SU-DHL-6 (cell line): ENCODE results near the gene CPAMD8.

Source experiments
- EZH2phosphoT487 ChIP-seq: fragments of 200-600 bp; sonication (generic), shearing (Covaris generic); conservative IDR thresholded peaks from 2 replicates; pipeline ENCODE4 v1.6.1; 2018; ENCODE audit warnings: mild to moderate bottlenecking, antibody characterized with exemption, low read length, moderate library complexity, mixed read lengths
- TF ChIP-seq, protein P1 (sequence below): fragments of 200-600 bp; sonication (generic); IDR thresholded peaks from one replicate; pipeline ENCODE4 v1.5.1; 2017; ENCODE audit warnings: antibody characterized with exemption, mild to moderate bottlenecking, low read length, moderate library complexity; ENCODE audit not compliant: insufficient read depth, poor library complexity, severe bottlenecking

DNA sequence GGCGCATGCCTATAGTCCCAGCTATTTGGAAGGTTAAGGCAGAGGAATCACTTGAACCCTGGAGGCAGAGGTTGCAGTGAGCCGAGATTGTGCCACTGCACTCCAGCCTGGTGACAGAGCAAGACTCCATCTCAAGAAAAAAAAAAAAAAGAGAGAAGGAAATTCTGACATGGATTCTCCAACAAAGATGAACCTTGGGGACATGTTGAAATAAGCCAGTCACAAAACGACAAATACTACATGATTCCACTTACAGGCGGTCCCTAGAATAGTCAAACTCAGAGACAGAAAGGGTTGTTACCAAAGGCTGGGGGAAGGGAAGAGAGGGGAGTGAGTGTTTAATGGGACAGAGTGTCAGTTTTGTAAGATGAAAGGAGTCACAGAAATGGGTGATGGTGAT, 71.4 kb downstream of the CPAMD8 start:
- TF ChIP-seq, protein P1, sequence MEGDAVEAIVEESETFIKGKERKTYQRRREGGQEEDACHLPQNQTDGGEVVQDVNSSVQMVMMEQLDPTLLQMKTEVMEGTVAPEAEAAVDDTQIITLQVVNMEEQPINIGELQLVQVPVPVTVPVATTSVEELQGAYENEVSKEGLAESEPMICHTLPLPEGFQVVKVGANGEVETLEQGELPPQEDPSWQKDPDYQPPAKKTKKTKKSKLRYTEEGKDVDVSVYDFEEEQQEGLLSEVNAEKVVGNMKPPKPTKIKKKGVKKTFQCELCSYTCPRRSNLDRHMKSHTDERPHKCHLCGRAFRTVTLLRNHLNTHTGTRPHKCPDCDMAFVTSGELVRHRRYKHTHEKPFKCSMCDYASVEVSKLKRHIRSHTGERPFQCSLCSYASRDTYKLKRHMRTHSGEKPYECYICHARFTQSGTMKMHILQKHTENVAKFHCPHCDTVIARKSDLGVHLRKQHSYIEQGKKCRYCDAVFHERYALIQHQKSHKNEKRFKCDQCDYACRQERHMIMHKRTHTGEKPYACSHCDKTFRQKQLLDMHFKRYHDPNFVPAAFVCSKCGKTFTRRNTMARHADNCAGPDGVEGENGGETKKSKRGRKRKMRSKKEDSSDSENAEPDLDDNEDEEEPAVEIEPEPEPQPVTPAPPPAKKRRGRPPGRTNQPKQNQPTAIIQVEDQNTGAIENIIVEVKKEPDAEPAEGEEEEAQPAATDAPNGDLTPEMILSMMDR: no peak
- no peak for TF ChIP-seq EZH2phosphoT487
